GM18511 (cell line): ENCODE measurements around the gene NFATC2.

Experiments
- ATAC-seq: cut with Tn5 transposase; IDR thresholded peaks from one replicate; pipeline ENCODE4 v1.9.1; 2021; ENCODE audit warnings: mild to moderate bottlenecking, moderate library complexity; ENCODE audit not compliant: unreplicated experiment

The NFATC2 gene

DNA sequence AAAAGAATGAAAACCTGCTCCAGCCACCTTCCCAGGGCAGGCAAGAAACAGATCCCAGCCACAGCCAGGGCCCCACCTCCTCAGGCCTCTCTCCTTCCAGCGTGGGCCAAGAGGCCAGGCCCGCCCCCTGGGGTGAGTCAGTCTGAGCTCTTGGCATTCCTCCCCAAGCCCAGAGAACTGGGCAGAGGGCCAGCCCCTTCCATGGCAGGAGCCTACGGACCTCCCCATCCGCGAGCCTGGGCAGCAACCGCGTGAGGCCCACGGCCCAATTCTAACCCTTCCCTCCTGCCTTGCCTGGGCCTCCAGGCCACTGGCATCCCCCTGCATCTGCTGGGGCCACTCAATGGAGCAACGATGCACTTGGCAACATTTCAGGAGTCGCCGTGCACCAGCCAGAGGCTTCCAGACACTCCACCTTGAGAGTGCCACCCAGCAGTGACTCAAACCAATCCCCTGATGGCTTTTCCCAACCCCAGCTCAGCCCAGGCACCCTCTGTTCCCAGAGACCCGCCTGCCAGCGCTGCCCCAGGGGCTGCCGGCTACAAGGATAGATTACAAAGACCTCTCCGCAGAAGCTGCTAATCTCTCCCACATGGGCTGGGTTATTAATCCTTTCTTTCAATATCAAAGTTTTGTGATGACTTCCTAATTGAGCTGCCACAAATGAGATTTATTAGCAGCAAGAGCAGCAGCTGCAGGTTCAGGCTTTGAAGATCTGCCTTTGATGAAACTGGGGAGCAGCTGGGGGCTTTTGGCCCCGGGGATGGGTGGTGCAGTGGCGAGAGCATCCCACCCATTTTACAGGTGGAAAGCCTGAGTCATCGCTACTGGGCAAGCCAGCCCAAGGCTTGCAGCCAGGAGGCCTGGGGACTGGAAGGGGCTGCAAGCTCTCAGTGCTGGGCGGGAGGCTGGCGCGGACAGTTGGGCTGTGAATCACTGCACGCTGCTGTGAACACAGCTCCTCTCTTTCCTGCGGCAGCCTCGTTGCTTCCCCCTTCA lies 85.7 kb downstream of the NFATC2 start:
- ATAC-seq, result no peak

DNA sequence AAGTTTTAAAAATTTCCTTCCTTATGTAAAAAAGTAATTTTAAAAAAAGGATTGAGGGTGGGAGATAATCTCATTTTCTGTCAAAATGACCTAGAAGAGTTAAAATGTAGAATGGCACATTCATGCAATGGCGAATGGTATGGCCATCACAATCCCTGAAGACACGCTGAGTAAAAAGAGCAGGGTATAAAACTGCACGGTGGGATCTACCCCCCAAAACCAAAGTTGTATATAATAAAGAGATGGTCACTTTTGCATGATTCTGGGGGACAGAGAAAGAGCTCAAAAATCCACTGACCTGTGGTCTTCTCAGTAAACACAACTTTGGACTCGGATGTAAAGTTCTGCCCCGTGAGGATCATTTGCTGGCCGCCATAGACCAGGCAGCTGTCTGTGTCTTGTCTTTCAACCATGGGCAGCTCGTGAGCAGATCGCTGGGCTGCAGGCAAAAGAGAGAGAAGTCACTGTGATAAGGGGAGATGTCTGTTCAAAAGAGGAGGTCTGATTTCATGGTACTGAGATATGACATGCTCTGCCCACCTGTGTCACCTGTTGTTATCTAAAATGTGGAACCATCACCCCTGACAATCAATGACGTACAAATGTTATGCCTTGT lies 88.2 kb downstream of the NFATC2 start:
- ATAC-seq, result no peak

DNA sequence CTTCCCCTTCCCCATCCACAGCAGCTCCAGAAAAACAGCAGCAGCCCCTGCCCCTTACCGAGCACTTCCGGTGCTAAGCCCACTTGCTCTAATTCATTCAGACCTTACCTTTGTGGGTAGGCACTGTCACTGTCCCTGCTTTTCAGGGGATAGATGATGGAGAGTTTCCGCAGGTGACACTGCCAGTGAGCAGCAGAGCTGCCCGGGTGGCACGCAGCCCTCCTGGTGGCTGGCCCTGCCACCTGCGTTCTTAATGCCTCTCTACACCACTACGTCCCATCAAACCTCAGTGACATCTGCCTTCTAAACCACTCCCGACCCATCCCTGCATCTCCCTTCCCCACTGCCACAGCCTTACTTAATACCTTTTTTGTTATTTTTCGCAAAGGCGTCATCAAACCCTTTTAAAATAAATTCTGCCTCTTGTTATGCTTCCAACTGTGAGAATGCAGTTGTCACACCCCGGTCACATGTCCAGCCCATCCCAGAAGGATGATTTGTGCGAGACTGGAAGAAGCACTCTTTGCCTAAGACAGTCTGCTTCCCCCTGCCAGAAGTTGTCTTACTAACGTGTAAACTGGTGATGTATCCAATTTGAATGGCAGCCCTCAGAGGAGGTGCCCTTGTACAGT lies 89.7 kb downstream of the NFATC2 start:
- no peak for ATAC-seq

DNA sequence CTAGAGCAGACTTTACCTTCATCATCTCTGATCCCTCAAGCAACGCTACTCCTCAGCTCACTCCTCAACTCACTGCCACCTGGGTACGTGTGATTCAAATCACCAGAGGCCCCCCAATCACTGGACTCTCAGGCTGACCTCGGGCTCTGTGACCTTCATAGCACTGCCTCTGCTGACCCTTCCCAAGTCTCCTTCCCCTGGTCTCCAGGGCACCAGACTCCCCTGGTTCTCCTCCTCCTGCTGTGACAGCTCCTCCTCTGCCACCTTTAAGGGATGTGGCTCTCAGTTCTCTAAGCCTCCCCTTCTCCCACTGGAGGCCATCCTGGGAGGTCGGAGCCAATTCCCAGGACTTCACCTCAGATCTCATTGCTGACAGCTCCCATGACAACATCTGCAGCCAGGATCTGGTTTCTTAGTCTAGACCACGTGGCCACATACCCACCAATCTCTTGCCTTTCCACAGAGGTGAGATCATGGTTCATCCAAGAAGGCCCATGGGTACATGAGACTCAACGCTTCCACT lies 90.4 kb downstream of the NFATC2 start:
- no peak for ATAC-seq

DNA sequence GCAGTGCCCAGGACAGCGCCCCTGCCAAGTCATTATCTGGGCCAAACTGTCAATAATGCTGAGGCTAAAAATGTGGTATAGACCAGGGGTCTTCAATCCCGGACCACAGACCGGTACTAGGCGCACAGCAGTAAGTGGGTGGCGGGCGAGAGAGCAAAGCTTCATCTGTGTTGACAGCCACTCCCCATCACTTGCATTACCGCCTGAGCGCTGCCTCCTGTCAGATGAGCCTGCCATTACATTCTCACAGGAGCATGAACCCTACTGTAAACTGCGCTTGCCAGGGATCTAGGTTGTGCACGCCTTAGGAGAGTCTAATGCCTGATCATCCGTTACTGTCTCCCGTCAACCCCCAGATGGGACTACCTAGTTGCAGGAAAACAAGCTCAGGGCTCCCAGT lies 91.0 kb downstream of the NFATC2 start:
- ATAC-seq, result no peak

DNA sequence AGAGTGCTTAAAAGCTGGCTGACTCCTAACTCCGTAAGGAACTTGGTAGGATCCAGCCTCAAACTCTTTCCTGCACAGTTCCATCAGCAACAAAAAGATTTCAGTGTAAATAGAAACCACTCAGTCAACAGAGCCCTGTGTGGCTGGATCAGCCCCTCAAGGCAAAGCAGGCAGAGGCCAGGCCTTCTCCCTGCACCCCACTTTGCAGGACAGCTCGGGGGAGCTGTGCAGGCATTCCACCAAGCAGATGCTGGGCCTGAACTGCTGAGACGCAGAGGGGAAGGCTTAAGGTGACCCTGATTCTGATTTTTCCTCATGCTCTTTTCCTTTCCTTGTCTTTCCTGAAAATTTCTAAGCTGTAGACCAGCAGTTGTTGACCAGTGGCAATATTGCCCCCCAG lies 91.5 kb downstream of the NFATC2 start:
- ATAC-seq, result no peak

DNA sequence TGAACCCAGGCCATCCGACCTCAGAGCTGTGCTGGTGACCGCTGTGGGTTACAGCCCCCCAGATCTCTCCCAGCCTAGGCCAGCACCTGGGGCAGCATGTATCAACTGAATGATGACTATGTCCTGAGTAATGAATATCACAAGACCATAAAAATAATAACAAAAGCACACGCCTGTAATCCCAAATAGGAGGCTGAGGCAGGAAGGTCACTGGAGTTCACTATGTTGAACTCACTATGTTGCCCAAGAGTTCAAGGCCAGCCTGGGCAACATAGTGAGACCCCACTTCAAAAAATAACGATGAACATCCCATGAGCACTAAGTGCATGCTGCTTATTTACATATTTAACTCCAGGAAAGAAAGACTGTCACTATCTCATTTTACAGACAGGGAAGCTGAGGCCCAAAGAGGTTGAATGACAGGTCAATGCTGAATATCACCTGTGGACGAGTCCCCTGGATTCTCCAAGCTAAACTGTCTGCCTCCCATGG lies 92.3 kb downstream of the NFATC2 start:
- no peak for ATAC-seq

DNA sequence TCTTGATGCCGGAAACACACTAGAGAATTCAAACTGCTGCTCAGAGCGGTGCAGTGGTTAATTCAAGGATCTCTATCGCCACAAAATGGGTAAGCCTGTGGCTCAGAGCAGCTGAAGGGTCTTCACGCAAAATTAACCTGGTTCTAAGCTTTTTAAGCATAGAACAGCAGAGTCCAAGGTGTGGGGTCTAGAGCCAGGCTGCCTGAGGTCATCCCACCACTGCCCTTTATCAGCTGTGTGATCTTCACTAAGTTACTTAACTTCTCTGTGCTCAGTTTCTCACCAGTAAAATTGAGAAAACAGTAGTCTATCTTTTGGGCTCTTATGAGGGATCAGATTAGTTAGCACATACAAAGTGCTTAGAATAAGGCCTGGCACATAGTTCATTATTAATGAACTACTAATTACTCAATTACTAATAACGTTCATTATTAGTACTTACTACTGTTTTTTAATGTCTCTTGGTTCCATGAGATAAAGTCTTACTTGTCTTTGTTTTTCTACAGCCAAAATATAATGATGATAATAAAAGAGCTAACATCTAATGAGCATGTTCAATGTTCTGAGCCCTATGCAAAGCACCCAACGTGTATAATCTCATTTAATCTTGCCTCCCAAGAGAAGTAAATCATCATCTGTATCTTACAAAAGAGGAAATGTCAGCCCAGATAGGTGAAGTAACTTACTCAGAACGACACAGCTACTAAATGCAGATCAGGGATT lies 92.9 kb downstream of the NFATC2 start:
- ATAC-seq, result no peak

DNA sequence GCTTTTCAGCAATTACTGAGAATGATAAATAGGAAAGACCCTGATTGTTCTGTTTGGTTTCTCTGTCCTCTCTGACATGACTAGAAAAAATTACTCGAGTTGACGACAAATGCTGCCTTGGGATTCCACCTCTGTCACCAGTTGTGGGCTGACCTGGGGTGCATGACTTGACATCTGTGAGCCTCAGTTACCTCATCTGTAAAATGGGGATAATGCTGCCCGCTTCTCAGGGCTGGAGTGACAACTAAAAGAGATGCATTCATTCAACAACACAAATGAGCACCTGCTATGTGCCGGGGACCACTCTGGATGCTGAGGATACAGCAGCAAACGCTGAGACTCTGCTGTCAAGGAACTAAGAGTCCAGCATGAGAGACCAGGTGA lies 94.8 kb downstream of the NFATC2 start:
- no peak for ATAC-seq

DNA sequence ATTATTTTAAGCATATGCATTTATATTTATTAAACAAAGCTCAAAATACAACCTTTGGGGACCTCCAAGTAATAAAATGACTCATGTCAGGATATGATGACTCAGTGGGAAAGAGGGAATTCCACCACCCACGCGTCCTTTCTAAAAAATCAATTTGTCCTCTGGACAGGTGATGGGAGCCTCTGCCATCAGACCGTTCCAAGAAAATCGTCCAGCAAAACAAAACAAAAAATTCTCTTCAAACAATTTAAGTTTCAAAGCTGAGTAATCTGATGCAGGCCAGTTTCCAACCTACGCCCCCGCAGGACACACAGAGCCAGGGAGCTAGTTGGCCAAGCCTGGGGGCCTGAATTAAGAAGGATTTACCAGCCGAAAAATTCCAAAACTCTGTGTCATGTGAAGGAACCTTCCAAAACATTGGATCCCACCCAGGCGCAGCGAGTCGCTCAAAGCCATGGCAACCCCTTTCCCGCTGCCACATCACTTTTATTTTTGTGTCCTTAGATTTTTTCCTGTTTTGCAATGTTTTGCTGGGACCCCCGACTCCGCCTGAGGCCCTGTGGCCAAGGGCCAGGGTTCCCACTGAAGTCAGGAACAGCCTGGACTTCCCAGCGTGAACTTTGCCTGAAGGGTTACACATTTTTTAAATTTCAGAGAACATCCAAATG lies 95.3 kb downstream of the NFATC2 start:
- ATAC-seq, result no peak

DNA sequence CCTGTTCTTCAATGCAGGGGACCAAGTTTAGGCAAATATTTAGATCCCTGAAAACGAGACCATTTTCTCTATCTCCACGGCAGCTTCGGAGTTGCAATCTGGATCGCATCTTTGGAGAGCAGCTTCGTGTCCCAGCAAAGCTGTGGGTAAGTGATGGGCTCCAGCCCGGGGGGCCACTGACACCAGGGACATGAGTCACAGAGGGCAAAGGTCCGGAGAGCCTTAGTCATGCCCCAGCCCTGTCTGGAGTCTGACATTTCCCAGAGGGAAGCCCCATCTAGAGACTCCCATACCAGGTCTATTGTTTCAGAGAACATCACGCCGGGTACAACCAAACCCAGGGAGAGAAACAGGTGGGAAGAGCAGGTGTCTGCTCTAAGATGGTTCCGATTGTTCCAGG lies 95.9 kb downstream of the NFATC2 start:
- no peak for ATAC-seq

DNA sequence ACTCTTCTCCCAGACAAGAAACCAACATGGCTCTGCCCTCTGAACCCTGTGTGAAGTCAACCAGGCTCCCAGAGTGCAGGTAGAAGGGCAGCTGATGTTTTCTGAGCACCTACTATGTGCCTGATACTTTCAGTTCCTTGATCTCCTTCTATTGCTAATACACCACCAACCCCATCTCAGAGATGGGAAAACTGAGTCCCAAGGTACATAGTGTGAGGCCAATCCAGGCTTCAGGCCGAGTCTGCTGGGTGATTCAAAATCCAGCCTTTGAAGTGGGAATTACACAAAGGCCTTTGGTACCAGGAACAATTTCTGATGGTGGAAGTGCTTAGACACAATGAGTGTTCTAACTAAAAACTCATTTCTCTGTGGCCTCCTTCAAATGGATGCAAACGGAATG lies 96.3 kb downstream of the NFATC2 start:
- no peak for ATAC-seq

DNA sequence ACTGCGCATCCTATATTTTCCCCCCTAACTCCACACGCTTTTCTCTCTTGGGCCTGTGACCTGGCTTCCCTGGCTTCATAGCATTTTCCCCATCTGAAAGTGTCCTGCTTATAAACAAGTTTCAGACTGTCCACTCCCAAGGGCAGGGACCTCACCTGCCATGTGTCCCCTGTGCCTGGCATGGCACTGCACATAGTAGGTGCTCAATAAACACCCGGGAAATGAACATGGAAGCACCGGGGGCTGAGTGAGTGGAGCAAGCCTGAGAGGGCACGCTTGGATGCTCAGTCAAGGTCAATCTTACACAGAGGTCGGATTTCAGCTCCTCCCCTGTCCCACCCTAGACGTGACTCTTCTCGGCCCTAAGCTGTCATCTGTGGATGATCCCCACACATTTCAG lies 96.9 kb downstream of the NFATC2 start:
- ATAC-seq, result no peak

DNA sequence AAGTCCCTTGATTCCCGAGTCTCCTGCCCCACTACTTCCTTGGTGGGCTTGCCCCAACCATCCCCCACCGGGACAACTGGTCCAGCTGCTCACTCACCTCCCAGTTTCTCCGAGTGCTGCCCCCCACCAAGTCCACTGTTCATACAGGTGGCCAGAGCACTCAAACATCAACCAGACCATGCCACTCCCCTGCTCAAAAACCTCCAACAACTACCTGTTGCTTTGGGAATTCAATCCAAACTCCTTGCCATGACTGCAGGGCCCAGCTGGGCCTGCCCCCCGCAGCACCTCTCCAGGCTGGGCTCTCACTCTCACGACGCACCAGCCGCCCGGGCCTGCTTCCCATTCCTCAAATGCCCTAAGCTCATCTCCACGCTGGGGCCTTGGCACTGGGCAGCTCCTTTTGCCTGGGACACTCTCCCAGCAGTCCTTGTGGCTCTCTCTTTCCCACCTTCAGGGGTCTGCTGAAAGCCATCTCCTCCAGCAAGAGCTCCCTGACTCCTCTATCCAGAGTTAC lies 97.5 kb downstream of the NFATC2 start:
- ATAC-seq, result no peak

DNA sequence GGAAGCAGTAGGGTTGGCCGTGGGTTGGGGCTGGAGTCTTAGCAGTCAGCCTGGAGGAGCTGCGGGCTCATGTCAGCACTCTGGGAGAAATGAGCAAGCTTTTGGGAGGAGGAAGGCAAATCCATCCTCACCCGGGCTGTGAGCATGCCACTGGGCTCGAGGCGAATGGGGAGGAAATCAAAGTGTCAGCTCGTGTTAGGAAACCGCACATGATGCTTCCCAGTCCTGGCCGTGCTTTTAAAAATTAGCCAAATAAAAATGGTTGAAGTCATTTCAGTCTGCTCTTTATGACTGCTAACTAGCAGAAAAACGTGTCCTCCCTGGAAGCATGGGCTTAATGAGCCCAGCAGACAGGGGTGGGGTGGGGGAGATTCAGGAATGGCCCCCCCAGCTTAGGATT lies 98.1 kb downstream of the NFATC2 start:
- no peak for ATAC-seq

DNA sequence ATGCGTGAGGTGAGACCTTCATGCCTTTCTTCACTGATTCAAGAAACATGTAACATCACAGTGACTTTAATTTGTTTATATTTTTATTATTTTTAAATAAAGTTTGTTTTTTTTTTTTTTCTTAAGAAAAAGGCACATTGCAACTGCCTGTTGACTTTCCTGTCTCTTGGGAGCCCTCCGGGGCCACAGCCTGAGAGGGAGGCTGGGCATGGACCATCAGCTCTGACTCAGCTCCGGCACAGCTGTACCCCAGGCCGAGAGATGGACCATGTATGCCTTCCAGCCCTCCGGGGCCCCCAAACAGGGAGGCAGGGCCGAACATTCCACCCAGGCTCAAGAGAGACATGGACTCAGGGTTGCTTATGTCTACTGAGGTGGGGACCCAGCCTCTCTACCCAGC lies 99.9 kb downstream of the NFATC2 start:
- ATAC-seq, result no peak

DNA sequence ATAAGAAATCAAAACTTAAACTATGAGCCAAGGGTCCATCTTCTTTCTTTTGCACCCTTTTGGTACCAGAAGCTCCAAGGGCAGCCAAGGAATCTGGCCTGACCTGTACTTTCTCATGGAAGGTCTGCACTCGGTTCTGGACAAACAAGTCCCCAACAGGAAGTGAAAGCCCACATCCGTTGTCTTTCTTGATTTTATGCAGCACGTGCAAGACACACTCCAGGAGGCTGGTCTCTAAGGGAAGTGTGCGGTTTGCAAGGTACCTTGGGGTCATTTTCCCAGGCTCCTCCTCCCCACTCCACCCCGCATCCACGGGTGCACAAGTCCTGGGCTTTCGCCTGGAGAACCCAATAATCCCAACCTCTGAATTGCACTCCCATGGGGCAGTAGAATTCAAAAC lies 101.9 kb downstream of the NFATC2 start:
- no peak for ATAC-seq

DNA sequence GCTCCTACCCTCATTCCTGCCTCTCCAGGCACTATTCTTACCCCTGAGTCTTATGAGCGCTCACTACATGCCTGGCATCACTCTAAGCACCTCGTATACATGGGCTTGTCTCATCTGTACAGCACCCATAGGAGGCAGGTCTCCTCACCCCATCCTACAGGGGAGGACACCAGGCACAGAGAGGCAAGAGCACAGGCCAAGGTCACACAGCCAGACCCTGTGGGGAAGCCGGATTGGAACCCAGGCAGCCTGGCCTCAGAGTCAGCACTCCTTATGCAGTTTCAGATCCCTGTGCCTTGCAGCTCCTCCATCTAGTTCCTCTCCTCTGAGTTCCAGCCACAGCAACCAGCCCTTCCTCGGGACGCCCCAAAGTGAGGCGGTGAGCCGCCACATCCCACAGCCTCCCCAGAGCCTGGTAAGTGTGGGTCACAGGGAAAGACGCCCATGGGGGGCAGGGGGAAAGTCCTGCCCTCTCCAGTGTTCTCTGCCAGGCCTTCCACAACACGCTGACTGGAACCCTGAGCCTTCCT lies 103.3 kb downstream of the NFATC2 start:
- no peak for ATAC-seq

DNA sequence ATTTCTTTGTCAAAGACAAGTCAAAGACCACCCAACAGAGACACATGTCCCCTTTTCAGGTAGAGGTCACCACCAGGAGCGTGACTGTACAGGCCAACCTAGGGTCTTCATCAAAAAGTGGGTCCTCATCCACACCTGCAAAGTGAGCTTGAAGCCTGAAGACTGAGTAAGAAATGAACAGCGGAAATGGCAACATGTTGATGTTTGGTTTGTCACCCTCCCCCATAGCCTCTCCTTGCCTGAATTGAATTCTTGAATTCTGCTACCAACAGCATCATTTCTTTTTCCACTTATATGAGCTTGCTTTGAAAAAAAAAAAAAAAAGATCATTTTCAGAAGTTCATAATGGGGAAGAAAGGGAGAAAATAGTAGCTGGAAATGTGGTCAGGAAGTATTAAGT lies 104.4 kb downstream of the NFATC2 start:
- no peak for ATAC-seq
